GM21381 (cell line): ENCODE measurements around the gene THSD8.

Source experiments
- ATAC-seq: cut with Tn5 transposase; IDR thresholded peaks from one replicate; pipeline ENCODE4 v1.9.1; 2021; ENCODE audit warnings: mild to moderate bottlenecking, moderate library complexity; ENCODE audit not compliant: unreplicated experiment

The THSD8 gene

GRCh38 chr19:12801466-12802266 is at the start of gene THSD8, which contains the start of gene PRDX2:
Gene THSD8 (plus strand): TSS chr19:12802069. CDS start chr19:12802072, 3 bp downstream.
Gene PRDX2 (minus strand): TSS chr19:12801800. CDS start chr19:12801261, 539 bp downstream.
- ATAC-seq = no peak

GRCh38 chr19:12754465-12755196 is 47.2 kb upstream of the THSD8 start:
- ATAC-seq = no peak

- ATAC-seq = no peak
Observed at GRCh38 chr19:12756150-12756883, 45.6 kb upstream of the THSD8 start.

GRCh38 chr19:12757544-12758274 is 44.2 kb upstream of the THSD8 start:
- no peak for ATAC-seq

- no peak for ATAC-seq
Observed at GRCh38 chr19:12759686-12760085, 42.2 kb upstream of the THSD8 start.

- no peak for ATAC-seq
Observed at GRCh38 chr19:12763100-12763499, 38.8 kb upstream of the THSD8 start.

- no peak for ATAC-seq
Observed at GRCh38 chr19:12764698-12765097, 37.2 kb upstream of the THSD8 start.

GRCh38 chr19:12766051-12766521 is 35.8 kb upstream of the THSD8 start:
- no peak for ATAC-seq

- no peak for ATAC-seq
Observed at GRCh38 chr19:12767150-12767549, 34.7 kb upstream of the THSD8 start.

- no peak for ATAC-seq
Observed at GRCh38 chr19:12767666-12768065, 34.2 kb upstream of the THSD8 start.

GRCh38 chr19:12769689-12770088 is 32.2 kb upstream of the THSD8 start:
- no peak for ATAC-seq

GRCh38 chr19:12770922-12771321 is 30.9 kb upstream of the THSD8 start:
- no peak for ATAC-seq

- ATAC-seq = no peak
Observed at GRCh38 chr19:12772323-12772722, 29.5 kb upstream of the THSD8 start.

- ATAC-seq = no peak
Observed at GRCh38 chr19:12773571-12773970, 28.3 kb upstream of the THSD8 start.

GRCh38 chr19:12774588-12775555 is 27.0 kb upstream of the THSD8 start, which contains the start of gene HOOK2:
Gene HOOK2 (minus strand): TSS chr19:12775552. CDS start chr19:12775449, 103 bp downstream.
- ATAC-seq = no peak

- no peak for ATAC-seq
Observed at GRCh38 chr19:12777217-12778016, 24.5 kb upstream of the THSD8 start.

- no peak for ATAC-seq
Observed at GRCh38 chr19:12778017-12778904, 23.6 kb upstream of the THSD8 start.

GRCh38 chr19:12778905-12779161 is 23.0 kb upstream of the THSD8 start:
- ATAC-seq = no peak
